ENCODE results near the gene TMEM62. TPM values are rescaled to one million over a fixed set of nuclear protein-coding genes. Genes with fewer than 3 reads are reported as not detected.

The TMEM62 gene
- total RNA-seq (ENCODE audit: unreplicated experiment), result 19.1 TPM
- long read RNA-seq, partial matches to known transcripts, result 0 of 4 reads
- long read RNA-seq, other reads (novel, unspliced or antisense), result 3 of 4 reads

DNA sequence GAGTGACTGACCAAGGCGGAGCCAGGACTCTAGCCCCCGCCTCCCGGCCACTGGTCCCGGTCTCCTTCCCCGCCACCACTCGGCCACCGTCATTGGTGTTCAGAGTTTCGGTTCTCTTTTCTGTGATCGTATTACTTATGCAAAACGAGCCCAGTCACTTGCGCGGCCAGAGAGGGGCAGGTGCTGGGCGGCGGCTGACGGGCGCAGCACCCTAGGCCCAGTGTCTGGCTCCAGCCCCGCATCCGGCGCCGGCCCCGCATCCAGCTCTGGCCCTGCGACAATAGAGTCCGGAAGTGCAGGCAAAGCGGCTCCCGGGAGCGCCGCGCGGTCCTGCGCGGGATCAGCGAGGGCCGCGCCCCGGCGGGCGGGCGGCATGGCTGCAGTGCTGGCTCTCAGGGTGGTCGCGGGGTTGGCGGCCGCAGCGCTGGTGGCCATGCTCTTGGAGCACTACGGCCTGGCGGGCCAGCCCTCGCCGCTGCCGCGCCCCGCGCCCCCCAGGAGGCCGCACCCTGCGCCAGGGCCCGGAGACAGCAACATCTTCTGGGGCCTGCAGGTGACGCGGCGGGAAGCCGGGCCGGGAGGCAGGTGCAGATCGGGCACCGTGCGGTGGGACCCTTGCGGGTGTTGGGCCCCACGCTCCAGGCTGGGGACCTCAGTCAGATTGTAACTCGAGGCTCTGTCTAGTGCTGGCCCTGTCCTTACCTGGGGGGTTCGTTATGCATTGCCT is at the start of gene TMEM62:
TSS of gene TMEM62 (plus strand) at position 157 of the 727 bp plus-strand sequence. CDS start at position 374, 217 bp downstream.
- TF ChIP-seq, protein P1, sequence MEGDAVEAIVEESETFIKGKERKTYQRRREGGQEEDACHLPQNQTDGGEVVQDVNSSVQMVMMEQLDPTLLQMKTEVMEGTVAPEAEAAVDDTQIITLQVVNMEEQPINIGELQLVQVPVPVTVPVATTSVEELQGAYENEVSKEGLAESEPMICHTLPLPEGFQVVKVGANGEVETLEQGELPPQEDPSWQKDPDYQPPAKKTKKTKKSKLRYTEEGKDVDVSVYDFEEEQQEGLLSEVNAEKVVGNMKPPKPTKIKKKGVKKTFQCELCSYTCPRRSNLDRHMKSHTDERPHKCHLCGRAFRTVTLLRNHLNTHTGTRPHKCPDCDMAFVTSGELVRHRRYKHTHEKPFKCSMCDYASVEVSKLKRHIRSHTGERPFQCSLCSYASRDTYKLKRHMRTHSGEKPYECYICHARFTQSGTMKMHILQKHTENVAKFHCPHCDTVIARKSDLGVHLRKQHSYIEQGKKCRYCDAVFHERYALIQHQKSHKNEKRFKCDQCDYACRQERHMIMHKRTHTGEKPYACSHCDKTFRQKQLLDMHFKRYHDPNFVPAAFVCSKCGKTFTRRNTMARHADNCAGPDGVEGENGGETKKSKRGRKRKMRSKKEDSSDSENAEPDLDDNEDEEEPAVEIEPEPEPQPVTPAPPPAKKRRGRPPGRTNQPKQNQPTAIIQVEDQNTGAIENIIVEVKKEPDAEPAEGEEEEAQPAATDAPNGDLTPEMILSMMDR (IDR thresholded peaks at IDR 0.05; ENCODE audit: partially characterized antibody, unreplicated experiment), result no peak
- Mint-ChIP-seq H3K27ac (ENCODE audit: unreplicated experiment) (peak within 1 kb of the TSS; percentile 88), H3K4me3 (ENCODE audit: unreplicated experiment) (peak within 1 kb of the TSS; percentile 90), H3K27me3 (ENCODE audit: unreplicated experiment) (peaks cover 6% of the 10 kb centered on the region), H3K36me3 (ENCODE audit: unreplicated experiment) (no peaks in the 10 kb centered on the region), H3K9me3 (ENCODE audit: unreplicated experiment) (peaks cover 1% of the 10 kb centered on the region), H3K4me1 (ENCODE audit: low read depth, unreplicated experiment) (peaks cover 3% of the 10 kb centered on the region)
- DNase-seq, result peak; percentile 79

DNA sequence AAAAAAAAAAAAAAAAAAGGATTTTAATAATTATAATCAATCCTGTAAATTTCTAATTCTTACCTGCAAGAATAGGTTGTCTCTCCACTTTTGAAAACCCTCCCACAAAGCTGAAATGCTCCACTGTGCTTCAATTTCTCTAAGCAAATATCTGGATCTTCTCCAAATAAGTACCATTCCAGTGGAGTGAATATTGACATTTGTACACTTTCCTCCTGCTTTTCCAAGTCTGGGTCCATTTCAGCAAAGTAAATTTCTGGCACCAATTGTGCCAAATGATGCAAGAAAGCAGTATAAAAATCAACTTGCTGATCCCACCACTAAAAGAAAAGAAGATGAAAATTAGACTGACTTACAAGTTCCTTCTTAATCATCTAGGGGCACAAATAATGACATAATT is 47.5 kb upstream of the TMEM62 start:
- Mint-ChIP-seq H3K4me3 (ENCODE audit: unreplicated experiment) (no peak overlapping the region), H3K27ac (ENCODE audit: unreplicated experiment) (no peak overlapping the region), H3K36me3 (ENCODE audit: unreplicated experiment) (no peaks in the 10 kb centered on the region), H3K9me3 (ENCODE audit: unreplicated experiment) (no peaks in the 10 kb centered on the region), H3K4me1 (ENCODE audit: low read depth, unreplicated experiment) (no peaks in the 10 kb centered on the region), H3K27me3 (ENCODE audit: unreplicated experiment) (no peaks in the 10 kb centered on the region)
- no peak for DNase-seq
- TF ChIP-seq, protein P1 (IDR thresholded peaks at IDR 0.05; ENCODE audit: partially characterized antibody, unreplicated experiment), result no peak

DNA sequence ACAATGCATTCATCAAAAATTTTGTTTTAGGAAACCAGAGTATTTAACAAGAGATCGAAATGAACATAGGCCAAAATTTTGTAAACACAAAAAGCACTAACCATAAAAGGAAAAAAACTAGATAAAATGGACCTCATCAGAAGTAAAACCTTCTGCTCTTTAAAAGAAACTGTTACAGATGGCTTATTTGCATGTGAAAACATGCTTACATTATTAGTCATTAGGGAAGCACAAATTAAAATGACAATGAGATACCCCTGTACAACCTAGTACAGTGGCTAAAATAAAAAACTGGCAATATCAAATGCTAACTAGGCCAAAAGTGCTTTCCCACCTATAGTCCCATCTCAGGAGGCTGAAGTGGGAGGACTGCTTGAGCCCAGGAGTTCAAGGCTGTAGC is 46.8 kb upstream of the TMEM62 start:
- no peaks in the 10 kb centered on the region for H3K9me3 Mint-ChIP-seq (ENCODE audit: unreplicated experiment)
- TF ChIP-seq, protein P1 (IDR thresholded peaks at IDR 0.05; ENCODE audit: partially characterized antibody, unreplicated experiment), result no peak
- no peak for DNase-seq
- no peak overlapping the region for H3K27ac Mint-ChIP-seq (ENCODE audit: unreplicated experiment)
- no peaks in the 10 kb centered on the region for H3K4me1 Mint-ChIP-seq (ENCODE audit: low read depth, unreplicated experiment)
- H3K36me3 Mint-ChIP-seq (ENCODE audit: unreplicated experiment), result no peaks in the 10 kb centered on the region
- no peaks in the 10 kb centered on the region for H3K27me3 Mint-ChIP-seq (ENCODE audit: unreplicated experiment)
- H3K4me3 Mint-ChIP-seq (ENCODE audit: unreplicated experiment), result no peak overlapping the region

DNA sequence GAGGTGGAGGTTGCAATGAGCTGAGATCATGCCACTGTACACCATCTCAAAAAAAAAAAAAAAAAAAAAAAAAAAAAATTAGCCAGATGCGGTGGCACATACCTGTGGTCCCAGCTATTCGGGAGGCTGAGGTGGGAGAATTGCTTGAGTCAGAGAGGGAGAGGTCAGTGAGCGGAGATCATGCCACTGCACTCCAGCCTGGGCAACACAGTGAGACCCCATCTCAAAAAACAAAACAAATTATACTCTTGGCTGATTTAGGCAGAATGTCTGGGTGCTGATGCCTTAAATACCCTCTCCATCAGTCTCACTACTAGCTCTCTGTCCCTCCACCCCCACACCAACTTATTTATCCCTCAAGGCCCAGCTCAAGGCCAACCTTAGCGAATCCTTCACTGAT is 41.5 kb upstream of the TMEM62 start:
- Mint-ChIP-seq H3K4me3 (ENCODE audit: unreplicated experiment) (no peak overlapping the region), H3K27ac (ENCODE audit: unreplicated experiment) (no peak overlapping the region), H3K9me3 (ENCODE audit: unreplicated experiment) (no peaks in the 10 kb centered on the region), H3K36me3 (ENCODE audit: unreplicated experiment) (no peaks in the 10 kb centered on the region), H3K27me3 (ENCODE audit: unreplicated experiment) (no peaks in the 10 kb centered on the region), H3K4me1 (ENCODE audit: low read depth, unreplicated experiment) (no peaks in the 10 kb centered on the region)
- TF ChIP-seq, protein P1 (IDR thresholded peaks at IDR 0.05; ENCODE audit: partially characterized antibody, unreplicated experiment), result no peak
- no peak for DNase-seq

DNA sequence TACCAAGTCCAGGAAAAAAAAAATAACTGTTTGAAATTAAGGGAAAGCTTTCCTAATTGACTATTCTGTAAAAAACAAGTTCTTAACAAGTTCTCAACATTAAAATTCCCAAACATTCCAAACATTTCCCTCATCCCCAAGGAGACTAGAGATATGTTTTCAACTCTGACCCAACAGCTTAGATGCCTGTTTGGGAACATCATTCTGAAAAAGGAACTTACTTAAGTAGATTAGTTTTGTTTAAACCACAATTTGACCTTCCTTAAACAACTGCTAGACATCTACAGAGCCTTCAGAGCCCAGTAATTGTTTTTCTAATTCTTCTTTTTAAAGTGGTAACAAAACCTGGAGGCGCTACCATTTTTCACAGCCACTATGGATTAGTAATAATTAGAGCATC is 40.4 kb upstream of the TMEM62 start:
- no peak overlapping the region for H3K27ac Mint-ChIP-seq (ENCODE audit: unreplicated experiment)
- H3K9me3 Mint-ChIP-seq (ENCODE audit: unreplicated experiment), result no peaks in the 10 kb centered on the region
- no peaks in the 10 kb centered on the region for H3K27me3 Mint-ChIP-seq (ENCODE audit: unreplicated experiment)
- no peaks in the 10 kb centered on the region for H3K36me3 Mint-ChIP-seq (ENCODE audit: unreplicated experiment)
- no peak for DNase-seq
- TF ChIP-seq, protein P1 (IDR thresholded peaks at IDR 0.05; ENCODE audit: partially characterized antibody, unreplicated experiment), result no peak
- no peaks in the 10 kb centered on the region for H3K4me1 Mint-ChIP-seq (ENCODE audit: low read depth, unreplicated experiment)
- H3K4me3 Mint-ChIP-seq (ENCODE audit: unreplicated experiment), result no peak overlapping the region

All from glutamatergic neuron (in vitro differentiated cells).